ENCODE measurements around the gene DUS1L.

DNA sequence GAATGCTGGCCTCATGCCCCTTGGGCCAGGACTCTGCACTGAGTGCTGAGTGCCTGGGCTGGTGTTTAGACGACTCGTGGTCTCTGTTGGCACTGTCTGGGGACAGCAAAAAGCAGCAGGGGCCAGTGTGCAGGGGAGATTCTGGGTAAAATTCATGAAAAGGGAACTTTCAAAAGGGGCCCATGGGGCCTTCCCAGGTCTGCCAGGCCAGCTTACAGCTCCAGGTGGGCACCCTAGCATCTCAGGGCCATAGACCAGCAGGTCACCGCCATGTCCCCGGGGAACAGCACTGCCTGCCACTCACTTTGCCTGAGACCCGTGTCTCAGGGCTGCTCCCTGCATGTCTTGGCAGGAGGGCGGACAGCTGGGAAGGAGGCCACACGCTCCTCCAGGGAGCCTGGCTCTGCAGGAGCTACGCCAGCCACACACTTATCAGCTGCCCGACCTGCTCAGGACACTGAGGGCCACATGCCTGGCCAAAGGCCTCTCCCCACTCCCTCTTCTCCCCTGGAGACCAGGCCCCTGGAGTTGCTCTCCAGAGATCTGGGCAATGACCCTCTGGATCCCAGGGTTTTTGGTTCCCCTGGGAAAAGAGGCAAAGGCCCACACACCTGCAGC is 41.2 kb upstream of the DUS1L start:
- TF ChIP-seq, protein P1, sequence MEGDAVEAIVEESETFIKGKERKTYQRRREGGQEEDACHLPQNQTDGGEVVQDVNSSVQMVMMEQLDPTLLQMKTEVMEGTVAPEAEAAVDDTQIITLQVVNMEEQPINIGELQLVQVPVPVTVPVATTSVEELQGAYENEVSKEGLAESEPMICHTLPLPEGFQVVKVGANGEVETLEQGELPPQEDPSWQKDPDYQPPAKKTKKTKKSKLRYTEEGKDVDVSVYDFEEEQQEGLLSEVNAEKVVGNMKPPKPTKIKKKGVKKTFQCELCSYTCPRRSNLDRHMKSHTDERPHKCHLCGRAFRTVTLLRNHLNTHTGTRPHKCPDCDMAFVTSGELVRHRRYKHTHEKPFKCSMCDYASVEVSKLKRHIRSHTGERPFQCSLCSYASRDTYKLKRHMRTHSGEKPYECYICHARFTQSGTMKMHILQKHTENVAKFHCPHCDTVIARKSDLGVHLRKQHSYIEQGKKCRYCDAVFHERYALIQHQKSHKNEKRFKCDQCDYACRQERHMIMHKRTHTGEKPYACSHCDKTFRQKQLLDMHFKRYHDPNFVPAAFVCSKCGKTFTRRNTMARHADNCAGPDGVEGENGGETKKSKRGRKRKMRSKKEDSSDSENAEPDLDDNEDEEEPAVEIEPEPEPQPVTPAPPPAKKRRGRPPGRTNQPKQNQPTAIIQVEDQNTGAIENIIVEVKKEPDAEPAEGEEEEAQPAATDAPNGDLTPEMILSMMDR (IDR thresholded peaks at IDR 0.05; ENCODE audit: borderline replicate concordance, extremely low read depth, low read length, poor library complexity, severe bottlenecking), result no peak
- no peak for TF ChIP-seq EZH2 (IDR thresholded peaks at IDR 0.05; ENCODE audit: borderline replicate concordance, low read depth, low read length, severe bottlenecking)

Measured in DND-41 (cell line).